Esophagus (tissue), 2 donors: Measurements from ENCODE around the gene TBC1D7. TPM values are rescaled to one million over a fixed set of nuclear protein-coding genes. Genes with fewer than 3 reads are reported as not detected.
"Not testable (repeated sequence)": the region's sequence is repeated elsewhere in the genome, so short reads cannot be mapped to it uniquely, and the experiment has no call there.

Source experiments
- H3K27ac ChIP-seq, 2 donors: one replicate each; pipeline ENCODE4 v1.5.1; 2013; ENCODE audit warnings: low read depth in 2 of 2, mild to moderate bottlenecking in 2 of 2, inconsistent platforms in 1 of 2, low read length in 1 of 2, moderate library complexity in 1 of 2
- H3K27me3 ChIP-seq, 2 donors: one replicate each; pipeline ENCODE4 v1.6.1; 2013; ENCODE audit warnings: low read length in 2 of 2, control low read depth in 1 of 2, mild to moderate bottlenecking in 1 of 2; ENCODE audit not compliant: insufficient read depth in 2 of 2, control insufficient read depth in 1 of 2
- H3K36me3 ChIP-seq, 2 donors: one replicate each; pipeline ENCODE4 v1.6.1; 2013; ENCODE audit warnings: low read length in 1 of 2; ENCODE audit not compliant: control insufficient read depth in 2 of 2, insufficient read depth in 2 of 2
- H3K4me1 ChIP-seq, 2 donors: one replicate each; pipeline ENCODE4 v1.6.1; 2013; ENCODE audit warnings: low read length in 1 of 2; ENCODE audit not compliant: control insufficient read depth in 2 of 2, insufficient read depth in 2 of 2
- H3K4me3 ChIP-seq, 2 donors: one replicate each; pipeline ENCODE4 v1.5.1; 2013; ENCODE audit warnings: low read length in 2 of 2, mild to moderate bottlenecking in 2 of 2, low read depth in 1 of 2, moderate library complexity in 1 of 2
- H3K9me3 ChIP-seq, 2 donors: one replicate each; pipeline ENCODE4 v1.6.1; 2013; ENCODE audit warnings: mild to moderate bottlenecking in 2 of 2, low read depth in 1 of 2, low read length in 1 of 2, moderate library complexity in 1 of 2; ENCODE audit not compliant: control insufficient read depth in 2 of 2, insufficient read depth in 1 of 2
- WGBS, 2 donors: extraction: QIAGEN DNeasy Blood & Tissue Kit; methylation state at CpG; one replicate each; pipeline ENCODE4 v1.1.7; 2013; 5-methylcytosine and 5-hydroxymethylcytosine counted together
- polyA plus RNA-seq, 2 donors: library from polyadenylated mRNA; stranded (reverse); fragments of 200-250 nt; gene quantifications; one replicate each; pipeline ENCODE4 v1.2.3, GENCODE V29; 2013
- donor health status: healthy with polysubstance abuse.
- donor health status: Bipolar disorder and iron deficiency.

TBC1D7 gene
- polyA plus RNA-seq, 2 donors: 7.7 to 16.9 TPM

DNA sequence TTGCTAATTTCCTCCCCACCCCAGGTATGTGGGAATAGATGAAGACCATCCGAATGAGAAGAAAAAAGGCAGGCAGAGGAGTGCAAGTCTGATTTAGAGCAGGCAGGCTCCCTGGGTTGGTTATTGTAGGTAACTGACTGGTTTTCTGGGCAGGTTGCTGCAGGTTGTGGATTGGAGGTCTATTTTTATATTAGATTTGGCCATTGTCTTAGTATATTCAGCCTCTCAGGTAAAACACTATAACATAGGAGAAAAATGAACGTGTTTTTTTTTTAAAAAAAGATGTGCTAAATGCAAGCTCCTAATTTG is 492 bp upstream of the TBC1D7 start:
- Histone ChIP-seq H3K27ac (peak overlapping the region; percentile 98 to 100), H3K4me3 (peak overlapping the region; percentile 81 to 87), H3K27me3 (no peaks in the 10 kb centered on the region), H3K36me3 (no peaks in the 10 kb centered on the region), H3K4me1 (no peaks in the 10 kb centered on the region), H3K9me3 (no peaks in the 10 kb centered on the region)
- 2% methylated on average over 2 of the region's 2 CpGs for WGBS, 2 donors

DNA sequence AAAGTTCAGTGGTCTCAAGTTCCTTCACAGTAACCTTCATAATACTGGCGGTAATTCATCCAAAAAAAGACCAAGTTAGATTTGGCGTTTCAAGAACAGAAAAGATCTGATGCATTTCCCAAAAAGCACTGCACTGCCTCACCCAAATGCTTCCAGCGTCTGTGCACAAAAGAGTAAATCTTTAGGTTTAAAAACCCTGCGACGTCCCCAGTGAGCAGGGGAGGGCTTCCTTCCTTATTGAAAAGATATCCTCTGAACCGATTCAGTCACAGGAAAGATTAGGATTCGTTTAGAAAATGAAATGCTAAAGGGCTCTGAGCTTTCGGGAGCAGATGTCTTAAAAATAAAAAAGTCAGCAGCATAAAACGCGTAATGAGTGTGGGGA is 654 bp downstream of the TBC1D7 start:
- Histone ChIP-seq H3K4me3 (peak overlapping the region; percentile 81 to 87), H3K4me1 (no peaks in the 10 kb centered on the region), H3K27ac (peak overlapping the region; percentile 98 to 100), H3K36me3 (no peaks in the 10 kb centered on the region), H3K27me3 (no peaks in the 10 kb centered on the region), H3K9me3 (no peaks in the 10 kb centered on the region)
- 1% methylated on average over 10 of the region's 10 CpGs for WGBS, 2 donors

GRCh38 chr6:13326031-13326586 is 2.2 kb downstream of the TBC1D7 start:
- WGBS, 2 donors: 81 to 83% methylated on average over 3 of the region's 3 CpGs
- not testable (repeated sequence) for H3K4me3 ChIP-seq, H3K36me3 ChIP-seq, H3K9me3 ChIP-seq, H3K27ac ChIP-seq, H3K4me1 ChIP-seq, H3K27me3 ChIP-seq

DNA sequence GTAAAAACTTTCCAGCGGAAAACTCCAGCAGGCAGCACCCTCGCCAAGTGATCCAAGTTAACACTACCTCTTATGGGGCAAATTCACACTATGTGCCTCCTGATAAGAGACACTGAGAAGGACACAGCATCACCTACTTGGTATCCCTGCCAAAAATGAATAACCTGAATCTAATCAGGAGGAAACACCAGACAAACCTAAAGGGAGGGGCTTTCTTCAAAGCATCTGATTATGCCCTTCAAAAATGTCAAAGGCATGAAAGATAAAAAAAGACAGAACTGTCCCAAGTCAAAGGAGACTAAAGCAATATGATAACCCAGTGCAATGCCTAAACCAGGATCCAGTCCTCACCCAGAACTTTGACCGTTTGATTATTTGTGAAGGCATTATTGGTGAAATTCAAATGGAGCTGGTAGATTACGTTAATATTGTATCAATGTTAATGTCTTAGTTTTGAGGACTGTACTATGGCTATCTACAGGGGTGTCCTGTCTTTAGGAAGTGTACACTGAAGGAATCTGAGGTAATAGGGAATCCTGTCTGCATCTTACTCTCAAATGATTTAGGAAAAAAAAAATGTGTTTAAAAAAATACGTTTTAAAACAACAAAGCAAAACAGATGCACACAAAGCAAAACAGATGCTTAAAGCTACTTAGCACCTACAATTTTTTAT is 8.3 kb downstream of the TBC1D7 start:
- H3K4me3 ChIP-seq: no peak overlapping the region
- WGBS, 2 donors: 93 to 95% methylated on average over 5 of the region's 5 CpGs
- no peaks in the 10 kb centered on the region for H3K4me1 ChIP-seq
- H3K36me3 ChIP-seq: peaks cover 20% of the 10 kb centered on the region in 2 donors
- no peaks in the 10 kb centered on the region for H3K27me3 ChIP-seq
- no peaks in the 10 kb centered on the region for H3K9me3 ChIP-seq
- no peak overlapping the region for H3K27ac ChIP-seq

DNA sequence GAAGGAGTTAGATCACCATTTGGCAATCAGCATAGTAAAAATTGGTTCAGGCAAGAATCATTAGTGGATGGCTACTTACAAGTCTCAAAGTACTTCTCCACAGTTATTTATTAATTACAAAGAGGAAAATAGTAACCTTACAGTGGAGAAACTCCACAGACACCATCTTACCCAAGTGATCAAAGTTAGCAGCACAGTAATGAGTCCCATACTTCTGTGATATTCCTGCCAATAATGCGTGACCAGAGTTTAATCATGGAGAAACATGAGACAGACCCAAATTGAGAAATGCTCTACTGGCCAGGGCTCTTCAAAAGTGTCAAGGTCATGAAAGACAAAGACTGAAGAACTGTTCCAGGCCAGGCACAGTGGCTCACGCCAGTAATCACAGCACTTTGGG is 9.5 kb downstream of the TBC1D7 start:
- WGBS, 2 donors: 90 to 92% methylated on average over 2 of the region's 2 CpGs
- H3K36me3 ChIP-seq: peaks cover 20 to 22% of the 10 kb centered on the region in 2 donors
- H3K9me3 ChIP-seq: no peaks in the 10 kb centered on the region

DNA sequence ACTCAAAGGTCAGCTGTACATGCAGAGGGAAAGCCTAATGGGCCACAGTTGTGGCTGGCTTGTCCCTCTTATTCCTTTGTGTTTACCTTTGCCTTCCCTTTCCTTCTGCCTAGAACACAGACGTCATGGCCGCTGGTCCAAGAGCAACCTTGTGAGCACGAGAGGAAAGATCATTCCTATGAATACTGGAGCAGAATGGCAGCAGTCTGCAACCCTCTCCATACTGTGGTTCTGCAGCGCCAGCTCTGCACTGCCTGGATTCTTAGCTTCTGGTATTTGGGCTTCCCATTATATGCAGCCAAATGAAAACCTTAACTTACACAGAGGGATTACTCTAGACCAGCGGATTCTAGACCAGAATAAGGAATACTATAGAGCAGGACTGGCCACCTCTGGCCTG is 12.4 kb downstream of the TBC1D7 start:
- Histone ChIP-seq H3K9me3 (no peaks in the 10 kb centered on the region), H3K36me3 (peaks cover 20 to 22% of the 10 kb centered on the region in 2 donors), H3K4me1 (no peaks in the 10 kb centered on the region), H3K27me3 (no peaks in the 10 kb centered on the region), H3K27ac (no peak overlapping the region), H3K4me3 (no peak overlapping the region)
- 92 to 99% methylated on average over 5 of the region's 5 CpGs for WGBS, 2 donors

More for the DNA sequence above, 9.5 kb downstream of the TBC1D7 start:
- Histone ChIP-seq H3K27ac (no peak overlapping the region), H3K4me1 (no peaks in the 10 kb centered on the region), H3K27me3 (no peaks in the 10 kb centered on the region), H3K4me3 (no peak overlapping the region)

DNA sequence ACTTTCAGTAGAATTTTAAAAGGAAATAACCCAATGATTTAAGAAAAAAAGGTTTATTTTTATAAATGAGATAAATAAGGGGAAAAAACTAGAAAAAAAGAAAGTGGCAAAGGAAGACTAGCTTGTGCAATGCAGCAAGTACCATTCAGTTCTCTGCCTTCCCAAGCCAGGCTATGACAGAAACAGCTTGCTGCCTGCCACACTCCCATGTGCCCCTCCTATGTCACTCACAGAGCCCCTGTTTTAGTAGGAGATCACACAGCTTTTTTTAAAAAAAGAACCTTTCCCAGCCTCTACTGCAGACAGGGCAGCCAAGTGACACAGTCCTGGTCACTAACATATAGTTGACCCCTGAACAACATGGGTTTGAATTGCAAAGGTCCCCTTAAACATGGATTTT is 13.5 kb downstream of the TBC1D7 start:
- no peaks in the 10 kb centered on the region for H3K4me1 ChIP-seq
- no peaks in the 10 kb centered on the region for H3K27me3 ChIP-seq
- H3K9me3 ChIP-seq: no peaks in the 10 kb centered on the region
- no peak overlapping the region for H3K27ac ChIP-seq
- H3K4me3 ChIP-seq: no peak overlapping the region
- peaks cover 15 to 22% of the 10 kb centered on the region in 2 donors for H3K36me3 ChIP-seq

- H3K4me3 ChIP-seq: no peak overlapping the region
- no peaks in the 10 kb centered on the region for H3K27me3 ChIP-seq
- H3K36me3 ChIP-seq: peaks cover 6 to 12% of the 10 kb centered on the region in 2 donors
- H3K9me3 ChIP-seq: no peaks in the 10 kb centered on the region
- no peak overlapping the region for H3K27ac ChIP-seq
- 41 to 60% methylated on average over 1 of the region's 1 CpG for WGBS, 2 donors
- H3K4me1 ChIP-seq: no peaks in the 10 kb centered on the region
Observed at GRCh38 chr6:13311155-13311554, 17.2 kb downstream of the TBC1D7 start.

DNA sequence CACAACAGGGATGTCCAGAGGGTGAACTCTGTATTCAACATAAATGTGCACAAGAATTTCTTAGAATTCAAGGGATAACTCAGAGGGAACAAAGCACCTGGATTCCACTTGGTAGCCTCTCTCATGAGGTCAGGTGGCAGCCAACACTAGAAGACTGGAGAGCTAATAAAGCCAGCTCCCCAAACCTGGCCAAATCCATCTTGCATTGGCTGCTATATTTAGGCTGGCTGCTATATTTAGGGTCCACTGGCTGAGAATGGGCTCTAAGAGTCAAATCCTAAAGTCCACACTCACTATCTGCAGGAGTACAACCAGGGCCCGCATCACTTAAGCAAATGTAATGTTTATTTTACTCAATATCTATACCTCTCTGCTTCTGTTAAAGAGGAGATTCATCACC is 20.0 kb downstream of the TBC1D7 start:
- Histone ChIP-seq H3K4me1 (peaks cover 4 to 7% of the 10 kb centered on the region in 2 donors), H3K27ac (no peak overlapping the region), H3K4me3 (no peak overlapping the region), H3K27me3 (no peaks in the 10 kb centered on the region), H3K9me3 (no peaks in the 10 kb centered on the region), H3K36me3 (peaks cover 4 to 8% of the 10 kb centered on the region in 2 donors)
- WGBS, 2 donors: 91 to 93% methylated on average over 1 of the region's 1 CpG

- peaks cover 4 to 8% of the 10 kb centered on the region in 2 donors for H3K36me3 ChIP-seq
- peaks cover 4 to 7% of the 10 kb centered on the region in 2 donors for H3K4me1 ChIP-seq
- 78% methylated on average over 7 of the region's 7 CpGs for WGBS, 2 donors
- H3K27me3 ChIP-seq: no peaks in the 10 kb centered on the region
- H3K9me3 ChIP-seq: no peaks in the 10 kb centered on the region
- no peak overlapping the region for H3K4me3 ChIP-seq
- peak overlapping the region in 1 of 2 donors; percentile 60 for H3K27ac ChIP-seq
Observed at GRCh38 chr6:13307508-13307995, 20.8 kb downstream of the TBC1D7 start.
